Stomach smooth muscle (tissue), 2 donors: ENCODE data around the gene EFNB2.

Source experiments
- H3K27ac ChIP-seq: one replicate; pipeline ENCODE4 v1.7.0; 2013; ENCODE audit warnings: mild to moderate bottlenecking, low read length, inconsistent platforms
- H3K27me3 ChIP-seq, 2 donors: one replicate each; pipeline ENCODE4 v1.7.0; 2013; ENCODE audit warnings: low read length in 2 of 2; ENCODE audit not compliant: insufficient read depth in 2 of 2, control insufficient read depth in 1 of 2
- H3K36me3 ChIP-seq, 2 donors: one replicate each; pipeline ENCODE4 v1.7.0; 2013; ENCODE audit warnings: low read length in 2 of 2; ENCODE audit not compliant: control insufficient read depth in 2 of 2, insufficient read depth in 2 of 2
- H3K4me1 ChIP-seq: one replicate; pipeline ENCODE4 v1.7.0; 2013; ENCODE audit warnings: low read length; ENCODE audit not compliant: control insufficient read depth, insufficient read depth
- H3K4me3 ChIP-seq, 2 donors: one replicate each; pipeline ENCODE4 v1.7.0; 2013; ENCODE audit warnings: low read length in 2 of 2
- H3K9ac ChIP-seq, 2 donors: one replicate each; pipeline ENCODE4 v1.7.0; 2013; ENCODE audit warnings: low read length in 2 of 2, mild to moderate bottlenecking in 1 of 2
- H3K9me3 ChIP-seq, 2 donors: one replicate each; pipeline ENCODE4 v1.7.0; 2013; ENCODE audit warnings: low read length in 2 of 2; ENCODE audit not compliant: control insufficient read depth in 2 of 2
- donor health status: healthy.
- donor health status: Pancreatic carcinoma.

EFNB2 gene, protein sequence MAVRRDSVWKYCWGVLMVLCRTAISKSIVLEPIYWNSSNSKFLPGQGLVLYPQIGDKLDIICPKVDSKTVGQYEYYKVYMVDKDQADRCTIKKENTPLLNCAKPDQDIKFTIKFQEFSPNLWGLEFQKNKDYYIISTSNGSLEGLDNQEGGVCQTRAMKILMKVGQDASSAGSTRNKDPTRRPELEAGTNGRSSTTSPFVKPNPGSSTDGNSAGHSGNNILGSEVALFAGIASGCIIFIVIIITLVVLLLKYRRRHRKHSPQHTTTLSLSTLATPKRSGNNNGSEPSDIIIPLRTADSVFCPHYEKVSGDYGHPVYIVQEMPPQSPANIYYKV

DNA sequence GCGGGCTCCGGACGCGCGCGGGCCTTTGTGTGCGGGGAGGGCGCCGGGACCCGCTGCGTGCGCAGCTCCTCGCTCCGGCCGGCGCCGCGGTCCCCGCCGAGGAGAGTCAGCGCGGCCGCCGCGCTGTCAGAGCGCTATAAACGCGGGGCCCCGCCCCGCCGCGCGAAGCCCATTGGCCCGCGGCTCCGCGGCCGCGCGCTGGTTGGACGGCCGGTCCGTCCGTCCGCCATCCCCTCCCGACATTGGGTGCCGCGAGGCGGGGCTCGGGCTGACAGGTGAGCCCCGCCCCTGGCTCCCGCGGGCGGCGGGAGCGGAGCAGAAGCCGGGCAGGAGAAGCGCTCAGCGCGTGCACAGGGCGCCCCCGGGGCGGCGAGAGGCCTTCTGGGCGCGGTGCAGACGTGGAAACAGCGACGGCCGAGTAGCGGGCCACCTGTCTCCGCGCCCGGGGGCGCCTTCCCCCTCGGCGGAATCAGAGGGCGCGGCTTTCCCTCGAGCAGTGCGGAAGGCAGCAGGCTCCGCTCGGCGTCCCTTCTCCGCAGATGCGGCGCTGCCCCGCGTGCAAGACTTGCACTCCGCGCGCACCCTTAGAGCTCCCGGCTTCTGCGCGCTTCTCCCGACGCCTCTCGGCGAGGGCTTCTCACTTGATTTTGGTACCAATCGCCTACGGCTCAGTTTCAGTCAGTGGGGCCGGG is at the start of gene EFNB2:
EFNB2 (minus strand) TSS at position 111 of the 692 bp plus-strand sequence. CDS start 698 bp downstream, outside the sequence.
- Histone ChIP-seq H3K4me3 (peak within 1 kb of the TSS; percentile 81 to 87), H3K36me3 (peaks cover 0 to 2% of the 10 kb centered on the region in 2 donors), H3K27me3 (no peaks in the 10 kb centered on the region), H3K9ac (peak within 1 kb of the TSS; percentile 82 to 91), H3K27ac (peak within 1 kb of the TSS; percentile 83), H3K9me3 (no peaks in the 10 kb centered on the region), H3K4me1 (peaks cover 5% of the 10 kb centered on the region)

DNA sequence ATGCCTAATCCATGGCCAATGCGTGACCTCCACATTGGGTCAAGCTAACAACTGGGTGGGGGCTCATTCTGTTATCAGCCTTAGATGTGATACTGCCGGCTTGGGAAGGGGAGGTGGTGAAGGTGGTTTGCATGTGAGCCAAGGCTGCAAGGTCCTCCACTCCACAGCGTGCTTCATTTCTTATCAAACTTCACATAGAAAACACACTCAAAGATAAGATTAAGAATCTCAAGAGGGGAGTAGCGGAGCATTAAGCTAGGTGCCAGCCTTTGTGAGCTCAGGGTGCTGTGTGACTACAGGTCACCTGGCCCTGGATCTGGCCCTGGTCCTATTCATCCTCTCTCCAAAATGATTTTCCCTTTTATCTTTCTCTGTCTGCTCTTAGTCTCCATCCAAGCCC is 45.8 kb upstream of the EFNB2 start:
- Histone ChIP-seq H3K27ac (no peak overlapping the region), H3K27me3 (no peaks in the 10 kb centered on the region), H3K36me3 (no peaks in the 10 kb centered on the region), H3K4me1 (no peaks in the 10 kb centered on the region), H3K9ac (no peak overlapping the region), H3K4me3 (no peak overlapping the region), H3K9me3 (peaks cover 0 to 2% of the 10 kb centered on the region in 2 donors)

DNA sequence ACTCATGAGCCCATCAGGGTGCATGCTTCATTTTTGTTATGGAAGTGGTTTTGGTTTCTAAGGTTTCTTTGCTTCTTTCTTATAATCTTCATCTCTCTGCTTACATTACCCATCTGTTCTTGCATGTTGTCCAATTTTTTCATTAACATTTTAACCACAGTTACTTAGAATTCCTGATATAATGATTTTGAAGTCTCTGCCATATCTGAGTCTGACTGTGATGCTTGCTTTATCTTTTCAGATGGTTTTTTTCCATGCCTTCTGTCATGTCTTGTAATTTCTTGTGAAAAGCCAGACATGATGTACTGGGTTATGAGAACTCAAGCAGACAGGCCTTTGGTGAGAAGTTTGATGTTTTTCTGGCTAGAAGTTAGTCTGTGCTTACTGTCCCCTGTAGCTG is 40.4 kb upstream of the EFNB2 start:
- H3K4me3 ChIP-seq = no peak overlapping the region
- no peaks in the 10 kb centered on the region for H3K4me1 ChIP-seq
- no peak overlapping the region for H3K9ac ChIP-seq
- no peaks in the 10 kb centered on the region for H3K27me3 ChIP-seq
- peaks cover 0 to 2% of the 10 kb centered on the region in 2 donors for H3K9me3 ChIP-seq
- H3K27ac ChIP-seq = no peak overlapping the region
- H3K36me3 ChIP-seq = no peaks in the 10 kb centered on the region

DNA sequence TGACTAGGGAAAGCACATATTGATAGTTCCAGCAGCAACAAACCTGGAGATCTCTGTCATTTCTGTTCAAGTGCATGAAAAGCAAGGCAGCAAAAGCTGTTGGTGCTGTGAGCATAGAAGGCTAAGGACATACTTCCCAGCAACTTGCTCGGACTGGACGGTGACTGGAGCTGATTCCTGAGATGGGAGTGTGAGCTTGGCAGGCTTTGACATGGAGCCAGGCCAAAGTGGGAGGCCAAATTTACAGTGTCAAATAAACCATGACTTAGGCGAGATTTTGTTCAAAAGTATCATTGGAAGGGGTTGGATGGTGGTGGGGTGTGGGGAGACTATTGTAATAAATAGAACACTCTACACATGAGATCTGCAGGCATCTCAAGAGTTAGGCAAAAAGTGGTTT is 38.4 kb upstream of the EFNB2 start:
- H3K27me3 ChIP-seq = no peaks in the 10 kb centered on the region
- no peaks in the 10 kb centered on the region for H3K4me1 ChIP-seq
- peaks cover 0 to under 1% of the 10 kb centered on the region in 2 donors for H3K9me3 ChIP-seq
- no peaks in the 10 kb centered on the region for H3K36me3 ChIP-seq
- H3K27ac ChIP-seq = no peak overlapping the region
- no peak overlapping the region for H3K9ac ChIP-seq
- no peak overlapping the region for H3K4me3 ChIP-seq

DNA sequence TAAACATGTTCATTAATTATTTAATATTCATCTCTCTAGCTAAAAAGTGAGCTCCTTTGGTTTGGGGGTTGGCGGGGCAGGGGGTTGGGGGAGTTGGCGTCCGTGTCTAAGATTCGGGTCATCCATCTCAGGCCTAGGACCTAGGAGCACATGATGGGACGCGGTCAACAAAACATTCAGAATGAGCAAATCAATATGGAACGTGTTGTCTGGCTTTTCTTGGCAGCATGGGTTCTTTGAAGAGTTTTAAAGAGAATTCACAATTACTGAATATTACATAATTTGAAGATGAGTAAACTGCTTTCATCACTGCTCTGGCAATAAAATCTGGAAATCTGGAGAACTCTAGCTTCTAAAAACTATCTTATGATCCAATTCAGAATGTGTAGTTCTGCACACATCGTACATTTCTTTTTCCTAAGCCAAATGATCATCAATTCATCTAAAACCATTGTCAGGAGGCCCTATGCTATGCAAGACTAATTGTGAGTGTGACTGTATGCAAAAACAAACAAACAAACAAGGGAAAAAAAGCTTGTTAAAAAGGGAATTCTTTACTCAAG is 37.9 kb upstream of the EFNB2 start:
- Histone ChIP-seq H3K9ac (no peak overlapping the region), H3K4me3 (no peak overlapping the region), H3K27ac (no peak overlapping the region), H3K27me3 (no peaks in the 10 kb centered on the region), H3K4me1 (peaks cover 1% of the 10 kb centered on the region), H3K9me3 (no peaks in the 10 kb centered on the region), H3K36me3 (no peaks in the 10 kb centered on the region)

DNA sequence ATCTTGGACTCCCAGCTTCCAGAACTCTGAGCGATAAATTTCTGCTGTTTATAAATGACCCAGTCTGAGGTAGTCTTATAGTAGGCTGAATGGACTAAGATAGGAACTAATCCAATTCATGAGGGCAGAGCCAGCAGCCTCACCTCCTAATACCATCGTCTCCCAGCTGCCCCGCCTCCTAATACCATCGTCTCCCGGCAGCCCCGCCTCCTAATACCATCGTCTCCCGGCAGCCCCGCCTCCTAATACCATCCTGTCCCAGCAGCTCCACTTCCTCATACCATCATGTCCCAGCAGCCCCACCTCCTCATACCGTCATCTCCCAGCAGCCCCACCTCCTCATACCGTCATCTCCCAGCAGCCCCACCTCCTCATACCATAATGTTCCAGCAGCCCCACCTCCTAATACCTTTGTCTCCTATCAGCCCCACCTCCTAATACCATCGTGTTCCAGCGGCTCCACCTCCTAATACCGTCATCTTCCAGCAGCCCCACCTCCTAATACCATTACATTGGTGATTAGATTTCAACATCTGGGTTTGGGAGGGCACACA is 34.9 kb upstream of the EFNB2 start:
- Histone ChIP-seq H3K27ac (no peak overlapping the region), H3K4me3 (no peak overlapping the region)

DNA sequence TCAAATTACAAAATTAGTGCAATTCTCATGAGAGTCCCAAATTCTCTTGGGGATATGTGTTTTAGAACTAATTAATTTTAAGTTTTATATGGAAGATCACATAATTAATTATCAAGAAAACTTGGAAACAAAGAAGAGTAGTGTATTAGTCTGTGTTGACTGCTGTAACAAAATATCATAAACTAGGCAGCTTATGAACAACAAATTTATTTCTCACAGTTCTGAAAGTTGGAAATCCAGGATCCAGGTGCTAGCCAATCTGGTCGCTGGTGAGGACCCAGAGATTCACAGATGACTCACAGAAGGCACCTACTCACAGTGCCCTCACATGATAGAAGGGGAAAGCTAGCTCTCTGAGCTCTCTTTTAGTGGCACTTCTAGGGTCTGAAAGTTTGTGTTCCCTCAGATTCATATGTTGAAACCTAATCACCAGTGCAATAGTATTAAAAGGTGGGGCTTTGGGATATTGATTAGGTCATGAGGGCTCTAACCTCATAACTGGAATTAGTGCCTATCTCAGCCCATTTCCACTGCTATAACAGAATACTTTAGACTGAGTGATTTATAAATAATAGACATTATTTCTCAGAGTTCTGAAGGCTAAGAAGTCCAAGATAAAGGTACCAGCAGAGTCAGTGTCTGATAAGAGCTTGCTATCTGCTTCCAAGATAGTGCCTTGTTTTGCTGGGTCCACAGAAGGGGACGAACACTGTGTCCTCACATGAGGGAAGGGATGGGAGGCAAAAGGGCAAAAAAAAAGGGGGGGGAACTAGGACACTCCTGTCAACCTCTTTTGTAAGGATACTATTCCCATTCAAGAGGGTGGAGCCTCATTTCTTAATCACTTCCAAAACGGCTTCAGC is 34.0 kb upstream of the EFNB2 start:
- Histone ChIP-seq H3K9ac (no peak overlapping the region), H3K27me3 (no peaks in the 10 kb centered on the region), H3K9me3 (no peaks in the 10 kb centered on the region), H3K27ac (no peak overlapping the region), H3K36me3 (no peaks in the 10 kb centered on the region), H3K4me3 (no peak overlapping the region), H3K4me1 (peaks cover 17% of the 10 kb centered on the region)

More for the DNA sequence above, 34.9 kb upstream of the EFNB2 start:
- Histone ChIP-seq H3K9ac (no peak overlapping the region), H3K36me3 (no peaks in the 10 kb centered on the region), H3K27me3 (no peaks in the 10 kb centered on the region), H3K9me3 (no peaks in the 10 kb centered on the region), H3K4me1 (peaks cover 9% of the 10 kb centered on the region)

DNA sequence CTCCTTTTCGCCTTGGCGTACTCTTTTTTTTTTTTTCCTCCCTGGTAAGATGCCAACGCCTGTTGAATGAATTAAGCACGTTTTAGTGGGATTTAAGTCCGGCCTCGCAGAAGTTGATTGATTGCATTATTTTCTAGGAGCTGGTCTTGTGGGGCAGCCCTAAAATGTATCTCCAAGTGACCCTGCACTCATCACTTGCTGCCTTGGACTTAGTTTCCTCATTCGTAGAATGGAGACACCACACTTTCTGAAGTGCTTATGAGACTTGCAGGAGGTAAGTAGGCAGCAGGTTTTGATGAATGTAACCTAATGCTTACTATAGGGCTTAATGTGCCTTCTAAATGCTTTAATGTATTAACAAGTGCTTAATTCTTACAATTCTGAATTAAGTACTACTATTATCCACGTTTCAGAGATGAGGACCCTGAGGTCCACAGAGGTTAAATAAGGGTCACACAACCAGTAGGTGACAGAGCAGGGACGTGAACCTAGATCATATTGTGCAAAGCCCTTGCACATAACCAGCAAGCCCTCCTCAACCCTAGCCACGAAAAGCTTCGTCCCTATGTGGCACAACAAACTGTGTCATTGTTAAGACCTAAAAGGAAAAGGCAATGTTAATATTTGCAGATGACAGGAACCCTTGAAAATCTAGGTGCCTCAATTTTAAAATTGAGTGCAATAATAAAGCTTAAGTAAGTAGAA is 33.0 kb upstream of the EFNB2 start:
- peak overlapping the region; percentile 90 for H3K27ac ChIP-seq
- peaks cover 19% of the 10 kb centered on the region for H3K4me1 ChIP-seq
- peak overlapping the region; percentile 52 to 90 for H3K9ac ChIP-seq
- no peaks in the 10 kb centered on the region for H3K36me3 ChIP-seq
- no peaks in the 10 kb centered on the region for H3K9me3 ChIP-seq
- peak overlapping the region; percentile 76 to 88 for H3K4me3 ChIP-seq
- no peaks in the 10 kb centered on the region for H3K27me3 ChIP-seq

DNA sequence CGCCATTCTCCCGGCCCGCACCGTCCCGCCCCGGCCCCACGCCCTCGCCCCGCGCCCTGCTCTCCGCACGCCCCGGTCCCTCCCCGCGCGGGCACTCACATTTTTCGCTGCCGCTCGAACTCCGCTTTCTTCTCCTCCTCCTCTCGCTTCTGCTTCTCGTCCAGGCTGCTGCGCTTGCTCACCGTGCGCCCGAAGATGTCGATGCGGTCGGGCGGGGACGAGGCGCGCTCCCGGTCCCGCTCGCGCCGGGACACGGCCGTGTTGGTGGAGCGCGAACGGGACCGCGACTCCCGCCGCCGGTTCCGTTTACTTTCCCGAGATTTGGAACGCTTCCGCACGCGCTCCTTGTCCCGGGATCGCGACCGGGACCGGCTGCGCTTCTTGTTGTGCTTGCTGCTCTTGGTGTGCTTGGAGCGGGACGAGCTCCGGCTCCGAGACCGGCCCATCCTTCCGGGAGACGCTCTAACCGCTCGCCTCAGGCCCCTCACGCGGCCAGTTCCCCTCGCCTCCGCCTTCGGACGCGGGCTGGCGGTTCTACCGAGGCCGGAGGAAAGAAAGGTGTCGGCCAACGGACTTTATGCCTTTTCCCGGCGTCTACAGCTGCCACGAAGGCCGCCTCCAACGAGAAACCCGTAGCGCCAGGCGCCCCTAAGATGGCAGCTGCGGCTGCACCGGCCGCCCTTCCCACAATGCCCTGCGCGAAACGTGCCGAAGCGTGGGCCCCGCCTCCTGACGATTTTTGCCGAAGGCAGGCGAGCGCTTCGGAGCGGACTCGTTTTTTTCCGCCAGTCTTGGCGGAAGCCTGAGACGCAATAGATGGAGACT is 32.2 kb upstream of the EFNB2 start, which contains the start of gene ARGLU1:
ARGLU1 (minus strand) TSS at position 664 of the 825 bp plus-strand sequence; CDS start at position 446, 218 bp downstream.
- peaks cover 19% of the 10 kb centered on the region for H3K4me1 ChIP-seq
- no peaks in the 10 kb centered on the region for H3K9me3 ChIP-seq
- no peaks in the 10 kb centered on the region for H3K27me3 ChIP-seq
- peak within 1 kb of the TSS; percentile 90 for H3K27ac ChIP-seq
- peak within 1 kb of the TSS; percentile 90 to 91 for H3K9ac ChIP-seq
- H3K36me3 ChIP-seq = no peaks in the 10 kb centered on the region
- peak within 1 kb of the TSS; percentile 76 to 88 for H3K4me3 ChIP-seq
